GM10266 (cell line): ENCODE measurements around the gene STXBP6.

ENCODE experiments used
- DNase-seq: peaks from one replicate; pipeline ENCODE4 v3.0.0; 2012; ENCODE audit errors: extremely low spot score
- TF ChIP-seq, protein P1 (sequence below): IDR thresholded peaks from 2 replicates; pipeline ENCODE4 v1.5.1; 2012; ENCODE audit warnings: mild to moderate bottlenecking, low read depth; ENCODE audit not compliant: control insufficient read depth, insufficient read depth; ENCODE audit errors: missing control alignments

STXBP6 gene

GRCh38 chr14:25090256-25090655 lies 40.3 kb upstream of the STXBP6 start:
- TF ChIP-seq, protein P1, sequence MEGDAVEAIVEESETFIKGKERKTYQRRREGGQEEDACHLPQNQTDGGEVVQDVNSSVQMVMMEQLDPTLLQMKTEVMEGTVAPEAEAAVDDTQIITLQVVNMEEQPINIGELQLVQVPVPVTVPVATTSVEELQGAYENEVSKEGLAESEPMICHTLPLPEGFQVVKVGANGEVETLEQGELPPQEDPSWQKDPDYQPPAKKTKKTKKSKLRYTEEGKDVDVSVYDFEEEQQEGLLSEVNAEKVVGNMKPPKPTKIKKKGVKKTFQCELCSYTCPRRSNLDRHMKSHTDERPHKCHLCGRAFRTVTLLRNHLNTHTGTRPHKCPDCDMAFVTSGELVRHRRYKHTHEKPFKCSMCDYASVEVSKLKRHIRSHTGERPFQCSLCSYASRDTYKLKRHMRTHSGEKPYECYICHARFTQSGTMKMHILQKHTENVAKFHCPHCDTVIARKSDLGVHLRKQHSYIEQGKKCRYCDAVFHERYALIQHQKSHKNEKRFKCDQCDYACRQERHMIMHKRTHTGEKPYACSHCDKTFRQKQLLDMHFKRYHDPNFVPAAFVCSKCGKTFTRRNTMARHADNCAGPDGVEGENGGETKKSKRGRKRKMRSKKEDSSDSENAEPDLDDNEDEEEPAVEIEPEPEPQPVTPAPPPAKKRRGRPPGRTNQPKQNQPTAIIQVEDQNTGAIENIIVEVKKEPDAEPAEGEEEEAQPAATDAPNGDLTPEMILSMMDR = no peak
- DNase-seq = no peak

- TF ChIP-seq, protein P1 = no peak
- DNase-seq = no peak
These were observed 39.5 kb upstream of the STXBP6 start for GRCh38 chr14:25089496-25089895.

DNA sequence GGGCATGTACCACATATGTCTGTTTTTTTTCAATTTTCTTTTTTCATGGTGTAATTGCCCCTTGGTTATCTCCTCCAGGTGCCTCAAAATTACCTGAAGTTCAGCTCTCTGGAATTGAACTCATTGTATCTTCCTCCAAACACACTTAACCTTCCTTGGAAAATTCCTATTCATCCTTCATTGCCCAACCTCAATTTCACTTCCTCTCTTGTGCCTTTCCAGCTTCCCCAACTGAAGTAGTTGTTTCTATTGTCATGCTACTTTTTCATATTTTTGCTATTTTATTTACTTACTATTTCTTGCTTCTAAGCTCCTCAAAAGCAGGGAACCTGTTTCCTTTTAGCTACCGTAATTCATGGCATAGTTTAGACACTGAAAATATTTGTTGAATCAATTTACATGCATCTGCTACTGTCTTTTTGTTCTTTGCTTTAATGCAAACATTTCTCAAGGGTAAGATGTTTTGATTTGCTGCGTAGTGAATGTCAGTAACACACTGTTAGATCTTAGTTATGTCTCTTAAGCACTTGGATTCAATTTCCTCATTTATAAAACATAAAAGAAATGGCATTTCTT lies 37.0 kb upstream of the STXBP6 start:
- DNase-seq = no peak
- TF ChIP-seq, protein P1 = no peak

- TF ChIP-seq, protein P1 = no peak
- DNase-seq = no peak
These were observed 36.1 kb upstream of the STXBP6 start for GRCh38 chr14:25086081-25086480.

DNA sequence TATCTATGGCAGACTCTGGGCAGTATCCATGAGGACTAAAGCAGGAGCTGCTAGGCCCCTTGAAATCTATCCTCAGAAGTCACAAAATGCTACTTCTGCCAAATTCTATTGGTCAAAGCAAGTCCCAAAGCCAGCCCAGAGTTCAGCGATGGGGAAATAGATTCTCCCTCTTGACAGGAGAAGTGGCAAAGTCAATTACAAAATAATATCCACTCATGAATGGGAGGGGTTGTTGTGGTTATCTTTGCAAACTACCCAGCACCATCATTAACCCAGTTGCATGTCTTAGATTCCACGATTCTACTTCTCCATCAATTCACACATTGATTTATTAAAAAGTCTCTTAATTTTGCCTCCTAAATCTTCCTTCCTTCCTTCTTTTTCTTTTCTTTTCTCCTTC lies 30.7 kb upstream of the STXBP6 start:
- TF ChIP-seq, protein P1 = no peak

DNA sequence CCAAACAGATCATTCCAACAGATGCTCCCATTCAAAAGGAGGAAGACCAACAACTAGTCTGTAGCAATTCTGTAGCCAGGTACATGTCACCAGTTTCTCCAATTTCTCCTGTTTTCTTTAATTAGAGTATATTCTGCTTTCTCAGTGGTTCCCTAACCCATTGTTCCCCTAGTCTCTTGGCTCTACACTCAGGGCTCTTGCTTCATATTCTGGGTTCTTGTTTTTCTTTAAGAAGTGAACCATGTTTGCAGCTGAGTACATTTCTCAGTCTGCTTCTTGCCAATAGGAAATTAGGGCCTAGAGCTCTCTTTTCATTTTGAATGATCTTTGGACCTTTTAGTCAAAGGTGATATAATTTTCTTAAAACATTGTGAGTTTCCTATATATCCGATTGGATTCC lies 29.4 kb upstream of the STXBP6 start:
- TF ChIP-seq, protein P1 = no peak
- no peak for DNase-seq

More for the DNA sequence above, 30.7 kb upstream of the STXBP6 start:
- DNase-seq = no peak

GRCh38 chr14:25074099-25074685 lies 24.2 kb upstream of the STXBP6 start:
- DNase-seq = no peak
- TF ChIP-seq, protein P1 = no peak
